B cell (primary cell): ENCODE measurements around the gene RAP1A. TPM values are rescaled to one million over a fixed set of nuclear protein-coding genes. Genes with fewer than 3 reads are reported as not detected.

Experiments used
- ATAC-seq: fragments of 200-7000 bp; cut with Tn5 transposase; one replicate; pipeline ENCODE4 v1.10.0; 2021; ENCODE audit warnings: low read depth, mild to moderate bottlenecking, moderate number of reproducible peaks, moderate library complexity
- CTCF ChIA-PET: fragments of 350-600 bp; sonication (Branson Sonifier 250); formaldehyde crosslinking; loops from one replicate; lab custom pipeline; 2021; ENCODE audit warnings: antibody characterized with exemption, inconsistent platforms; lab: Charles Lee
- POLR2A ChIA-PET: fragments of 350-600 bp; sonication (Branson Sonifier 250); formaldehyde crosslinking; loops from one replicate; lab custom pipeline; 2021; ENCODE audit warnings: antibody characterized with exemption; lab: Charles Lee
- DNase-seq: peaks from one replicate; pipeline ENCODE4 v3.0.0; 2013
- H2AFZ ChIP-seq: 2 replicates; pipeline ENCODE4 v1.6.1; 2012; ENCODE audit warnings: mild to moderate bottlenecking, low read depth, low read length; ENCODE audit not compliant: insufficient read depth, poor library complexity, severe bottlenecking
- H3K27ac ChIP-seq, 2 donors: 1 replicate in 1 of 2; 2 replicates in 1 of 2; pipeline ENCODE4 v1.5.1; 2012 to 2013; ENCODE audit warnings: low read length in 2 of 2, mild to moderate bottlenecking in 2 of 2, moderate library complexity in 1 of 2
- H3K27me3 ChIP-seq, 4 experiments: fragments of 200-600 bp in 1 of 4; sonication (generic) in 1 of 4; replicated peaks in 1 of 4; 1 replicate in 2 of 4; 2 replicates in 2 of 4; pipeline versions ENCODE4 v1.6.1 to v1.7.0; 2013 to 2016; ENCODE audit warnings: low read length in 3 of 4, mild to moderate bottlenecking in 2 of 4, mixed read lengths in 1 of 4, moderate library complexity in 1 of 4; ENCODE audit not compliant: insufficient read depth in 4 of 4, control insufficient read depth in 3 of 4; ENCODE audit errors: control extremely low read depth in 1 of 4
- H3K36me3 ChIP-seq, 2 experiments: replicated peaks in 1 of 2; 1 replicate in 1 of 2; 2 replicates in 1 of 2; pipeline versions ENCODE4 v1.6.1 to v1.7.1; 2013; ENCODE audit warnings: low read length in 1 of 2; ENCODE audit not compliant: insufficient read depth in 2 of 2, control insufficient read depth in 1 of 2; ENCODE audit errors: control extremely low read depth in 1 of 2, extremely low read depth in 1 of 2
- H3K4me1 ChIP-seq, 2 donors: fragments of 200-600 bp in 1 of 2; sonication (generic) in 1 of 2; 1 replicate in 1 of 2; 2 replicates in 1 of 2; pipeline versions ENCODE4 v1.5.1 to v1.6.1; 2013 to 2017; ENCODE audit warnings: low read length in 2 of 2; ENCODE audit not compliant: control insufficient read depth in 2 of 2, insufficient read depth in 2 of 2
- H3K4me2 ChIP-seq: replicated peaks from 2 replicates; pipeline ENCODE3; 2012; ENCODE audit warnings: mild to moderate bottlenecking, low read depth, low read length; ENCODE audit not compliant: poor library complexity, severe bottlenecking
- H3K4me3 ChIP-seq, 5 experiments: fragments of 200-600 bp in 1 of 5; sonication (generic) in 1 of 5; 1 replicate in 3 of 5; 2 replicates in 2 of 5; pipeline versions ENCODE4 v1.5.1 to v1.7.0; 2011 to 2016; ENCODE audit warnings: low read length in 4 of 5, mild to moderate bottlenecking in 4 of 5, low read depth in 2 of 5, control low read depth in 1 of 5, moderate library complexity in 1 of 5; ENCODE audit not compliant: insufficient read depth in 1 of 5; ENCODE audit errors: control extremely low read depth in 1 of 5, extremely low read depth in 1 of 5
- H3K79me2 ChIP-seq: fragments of 200-600 bp; sonication (generic); one replicate; pipeline ENCODE4 v1.6.0; 2016; ENCODE audit warnings: low read length; ENCODE audit not compliant: control insufficient read depth, insufficient read depth
- H3K9ac ChIP-seq: fragments of 200-600 bp; sonication (generic); 2 replicates; pipeline ENCODE4 v1.6.1; 2017; ENCODE audit warnings: mild to moderate bottlenecking, low read length, moderate library complexity
- H3K9me3 ChIP-seq, 3 donors: one replicate each; pipeline versions ENCODE4 v1.6.1 to v1.7.1; 2013; ENCODE audit warnings: low read length in 2 of 3; ENCODE audit not compliant: control insufficient read depth in 2 of 3, insufficient read depth in 1 of 3; ENCODE audit errors: control extremely low read depth in 1 of 3
- H4K20me1 ChIP-seq: 2 replicates; pipeline ENCODE4 v1.6.0; 2012; ENCODE audit warnings: mild to moderate bottlenecking, low read length; ENCODE audit not compliant: insufficient read depth, control insufficient read depth, poor library complexity, severe bottlenecking
- H3K27ac Mint-ChIP-seq: one replicate; pipeline ENCODE4 v1.8.0; 2021; ENCODE audit warnings: mixed read lengths
- H3K27me3 Mint-ChIP-seq: one replicate; pipeline ENCODE4 v1.8.0; 2021; ENCODE audit warnings: mixed read lengths
- H3K4me1 Mint-ChIP-seq: one replicate; pipeline ENCODE4 v1.8.0; 2021; ENCODE audit warnings: mixed read lengths
- H3K4me3 Mint-ChIP-seq: one replicate; pipeline ENCODE4 v1.8.0; 2021; ENCODE audit warnings: mixed read lengths
- H3K9me3 Mint-ChIP-seq: one replicate; pipeline ENCODE4 v1.8.0; 2022; ENCODE audit warnings: mixed read lengths; ENCODE audit not compliant: insufficient read depth
- CTCF ChIP-seq: fragments of 200-600 bp; IDR thresholded peaks from one replicate; pipeline ENCODE4 v1.8.0; 2022; ENCODE audit warnings: antibody characterized with exemption, mild to moderate bottlenecking
- EZH2 ChIP-seq: IDR thresholded peaks from 2 replicates; pipeline ENCODE4 v1.6.1; 2012; ENCODE audit warnings: borderline replicate concordance, low read depth, mild to moderate bottlenecking, moderate library complexity, low read length; ENCODE audit not compliant: insufficient read depth, poor library complexity, severe bottlenecking
- WGBS: methylation state at CpG from one replicate; pipeline ENCODE4 v1.1.5; 2013; ENCODE audit warnings: missing lambda C conversion rate; ENCODE audit not compliant: insufficient coverage; 5-methylcytosine and 5-hydroxymethylcytosine counted together
- intact Hi-C: fragments of 100-400 bp; cut with micrococcal nuclease; formaldehyde crosslinking; loops from one replicate; pipeline ENCODE4 v1.10.0; 2022
- polyA plus RNA-seq: library from polyadenylated mRNA; depleted of rRNA; stranded (reverse); fragments of >200 nt; gene quantifications from 2 replicates; pipeline ENCODE4 v1.2.3, GENCODE V29; 2012
- total RNA-seq, 2 donors: library from RNA; stranded (reverse); fragments of 120-200 nt in 1 of 2; gene quantifications; 1 replicate in 1 of 2; 2 replicates in 1 of 2; pipeline versions ENCODE4 v1.2.3 to v1.2.4, GENCODE V29; 2013 to 2022

The RAP1A gene
- total and polyA plus RNA-seq, 2 donors (not counting 1 experiment from before 2014, with no cell fraction given): 32.6 to 75.3 TPM

GRCh38 chr1:111739194-111739924 is 119.8 kb downstream of the RAP1A start, which contains the start of gene INKA2:
TSS of gene INKA2 (minus strand) at chr1:111739395. CDS start at chr1:111739242, 153 bp downstream.
- peak within 1 kb of the TSS; percentile 89 for H2AFZ ChIP-seq
- no peaks in the 10 kb centered on the region for H3K36me3 ChIP-seq
- DNase-seq (peak; percentile 89), ATAC-seq (peak; percentile 75)
- Mint-ChIP-seq H3K4me3 (peak within 1 kb of the TSS; percentile 97), H3K9me3 (no peaks in the 10 kb centered on the region), H3K4me1 (peaks cover 23% of the 10 kb centered on the region), H3K27me3 (peaks cover 6% of the 10 kb centered on the region), H3K27ac (peak within 1 kb of the TSS; percentile 91)
- H3K9me3 ChIP-seq: no peaks in the 10 kb centered on the region
- peak within 1 kb of the TSS; percentile 67 to 81 (median 72) for H3K4me3 ChIP-seq
- POLR2A ChIA-PET: interaction anchor here (0.6 to 2.7 kb wide), 8 partner anchors 16 to 790 kb away, joined by 3 to 18 read pairs (median 4); partner anchors contain the start of gene DDX20
- no peaks in the 10 kb centered on the region for H4K20me1 ChIP-seq
- peaks cover 0 to 39% (median 15%) of the 10 kb centered on the region in 4 experiments for H3K27me3 ChIP-seq
- H3K4me1 ChIP-seq: peaks cover 15 to 25% of the 10 kb centered on the region in 2 donors
- WGBS: under 1% methylated on average over 58 of the region's 59 CpGs
- H3K4me2 ChIP-seq: peak within 1 kb of the TSS; percentile 96
- H3K9ac ChIP-seq: peak within 1 kb of the TSS; percentile 69
- no peaks in the 10 kb centered on the region for H3K79me2 ChIP-seq
- CTCF ChIA-PET: interaction anchor here (0.7 to 5.0 kb wide), 10 partner anchors 8 to 257 kb away, joined by 3 to 66 read pairs (median 7); no protein-coding TSS in a partner anchor
- no peak for TF ChIP-seq CTCF
- TF ChIP-seq EZH2: no peak
- intact Hi-C loops: loop anchor here (1.0 to 2.0 kb wide), 5 partner anchors 16 to 231 kb away; partner anchors contain the start of genes DDX20 and RAP1A
- peak within 1 kb of the TSS; percentile 60 to 73 for H3K27ac ChIP-seq
